HuH-7 (cell line): Measurements from ENCODE around the gene PJA2.

ENCODE experiments used
- DNase-seq: peaks from one replicate; pipeline ENCODE4 v3.0.0; 2011; ENCODE audit warnings: low spot score

The PJA2 gene

GRCh38 chr5:109350537-109351270 is 59.1 kb downstream of the PJA2 start:
- DNase-seq: no peak

DNA sequence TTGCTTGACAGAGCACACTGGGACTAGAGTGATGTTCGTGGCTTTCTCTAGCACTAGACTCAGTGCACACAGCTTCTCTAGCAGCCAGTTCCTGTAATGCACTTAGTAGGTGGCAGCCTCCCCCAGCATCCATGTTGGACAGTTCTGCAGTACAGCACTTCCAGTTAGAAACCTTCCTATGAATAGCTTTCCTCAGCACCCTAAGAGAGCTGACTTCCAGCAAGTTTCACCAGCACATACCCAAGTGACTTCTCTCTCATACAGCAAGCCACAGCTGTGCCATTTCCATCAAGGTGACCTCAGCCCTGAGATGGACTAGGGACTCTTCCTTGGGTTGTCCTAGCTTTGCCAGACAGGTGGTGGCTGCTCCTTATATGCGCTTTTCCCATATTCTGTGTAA is 60.4 kb downstream of the PJA2 start:
- no peak for DNase-seq

DNA sequence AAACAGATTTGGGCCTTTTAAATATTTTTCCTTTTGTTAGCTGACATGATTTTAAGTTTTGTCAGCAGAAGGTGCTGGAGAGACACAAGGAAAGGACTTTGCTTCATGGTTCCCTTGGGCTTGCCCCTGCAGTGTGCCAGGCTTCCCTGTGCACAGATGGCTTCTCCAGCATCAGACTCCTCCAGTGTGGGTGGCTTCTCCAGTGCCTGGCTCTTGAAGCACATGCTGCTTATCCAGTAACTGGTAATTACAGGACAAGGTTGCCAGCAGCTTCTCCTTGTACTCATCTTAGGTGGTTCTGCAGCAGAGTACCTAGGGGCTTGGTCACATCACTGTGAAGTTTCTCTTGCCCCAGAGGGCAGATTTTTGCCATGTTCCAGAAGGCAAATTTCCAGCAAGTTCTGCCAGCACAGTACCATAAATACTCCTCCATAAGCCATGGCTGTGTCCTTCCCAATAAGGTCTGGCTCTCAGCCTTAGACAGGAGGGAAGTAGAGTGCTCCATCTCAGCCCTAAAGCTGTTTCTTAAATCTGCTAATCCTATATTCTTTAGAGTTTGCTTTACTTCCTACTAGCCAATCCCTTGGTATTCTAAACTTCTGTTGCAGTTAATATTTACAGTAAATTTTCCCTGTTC is 62.4 kb downstream of the PJA2 start:
- no peak for DNase-seq

- no peak for DNase-seq
Measured at GRCh38 chr5:109345699-109346098, 64.1 kb downstream of the PJA2 start.

- no peak for DNase-seq
Measured at GRCh38 chr5:109340351-109340750, 69.4 kb downstream of the PJA2 start.

GRCh38 chr5:109335114-109335513 is 74.7 kb downstream of the PJA2 start:
- no peak for DNase-seq

- DNase-seq: no peak
Measured at GRCh38 chr5:109334056-109334455, 75.7 kb downstream of the PJA2 start.

DNA sequence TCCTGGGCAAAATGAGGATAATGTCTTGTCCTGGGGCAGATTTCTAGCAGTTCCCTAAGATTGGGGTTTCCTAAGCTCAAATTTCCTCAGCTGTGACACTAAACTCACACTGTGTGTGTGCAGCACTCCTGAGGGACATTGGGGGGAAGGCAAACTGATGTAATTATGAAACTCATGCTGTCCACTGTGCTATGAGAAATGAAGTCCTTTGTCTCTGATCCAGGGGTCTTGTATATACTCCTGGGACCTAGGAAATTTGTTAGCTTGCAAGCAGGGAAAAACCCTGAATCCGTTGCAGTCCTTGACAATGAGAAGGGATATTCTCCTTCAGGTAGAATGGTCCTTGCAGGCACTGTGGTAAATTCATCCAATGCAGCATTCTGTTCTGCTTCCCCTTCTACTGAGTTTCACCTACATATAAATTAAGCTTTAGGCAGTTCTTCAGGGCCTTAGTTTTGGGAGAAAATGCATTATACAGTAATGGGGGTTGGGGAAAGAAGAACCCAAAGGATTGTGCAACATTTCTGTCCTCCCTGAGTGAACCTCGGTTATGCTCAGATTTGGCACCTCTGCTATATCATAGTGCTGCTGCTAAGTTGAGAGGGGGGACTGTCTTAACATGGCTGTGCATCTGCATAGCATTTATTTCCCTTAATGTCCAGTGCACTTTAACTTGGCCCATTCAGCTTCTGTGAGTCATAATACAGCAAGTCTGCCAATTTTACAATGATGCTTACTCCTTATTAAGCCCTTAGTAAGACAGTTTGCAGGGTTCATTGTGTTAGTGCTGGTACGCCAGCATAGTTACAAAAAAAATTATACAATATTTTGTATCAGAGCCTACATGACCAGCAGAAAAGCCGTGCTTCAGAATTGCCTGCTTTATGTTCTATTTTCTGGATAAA is 80.2 kb downstream of the PJA2 start:
- no peak for DNase-seq

DNA sequence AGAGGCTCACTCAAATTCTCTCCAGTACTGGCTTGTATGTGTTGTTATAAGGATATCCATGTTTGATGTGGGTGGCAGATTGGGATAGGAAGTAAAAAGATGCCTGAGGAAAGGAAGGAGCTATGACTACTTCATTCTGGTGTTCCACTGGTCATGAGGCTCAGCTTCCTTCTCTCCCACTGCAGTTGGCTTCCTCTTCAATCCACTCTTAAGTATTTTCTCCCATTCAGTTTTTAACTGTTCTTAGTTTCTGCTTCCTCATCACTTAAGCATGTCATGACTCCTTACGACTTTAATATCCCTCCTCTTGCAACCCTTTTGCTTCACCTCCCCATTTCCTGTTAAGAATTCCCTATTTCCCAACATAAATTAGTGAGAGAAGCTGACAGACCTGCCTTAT is 81.1 kb downstream of the PJA2 start:
- DNase-seq: no peak

- no peak for DNase-seq
Measured at GRCh38 chr5:109327570-109327969, 82.2 kb downstream of the PJA2 start.

GRCh38 chr5:109326919-109327318 is 82.9 kb downstream of the PJA2 start:
- no peak for DNase-seq

- no peak for DNase-seq
Measured at GRCh38 chr5:109325456-109325855, 84.3 kb downstream of the PJA2 start.

GRCh38 chr5:109324931-109325330 is 84.8 kb downstream of the PJA2 start:
- no peak for DNase-seq

- DNase-seq: no peak
Measured at GRCh38 chr5:109324351-109324750, 85.4 kb downstream of the PJA2 start.

GRCh38 chr5:109322694-109323093 is 87.1 kb downstream of the PJA2 start:
- DNase-seq: no peak

- no peak for DNase-seq
Measured at GRCh38 chr5:109319351-109319750, 90.4 kb downstream of the PJA2 start.

- no peak for DNase-seq
Measured at GRCh38 chr5:109318455-109319108, 91.2 kb downstream of the PJA2 start.

GRCh38 chr5:109316634-109317033 is 93.1 kb downstream of the PJA2 start:
- DNase-seq: no peak

DNA sequence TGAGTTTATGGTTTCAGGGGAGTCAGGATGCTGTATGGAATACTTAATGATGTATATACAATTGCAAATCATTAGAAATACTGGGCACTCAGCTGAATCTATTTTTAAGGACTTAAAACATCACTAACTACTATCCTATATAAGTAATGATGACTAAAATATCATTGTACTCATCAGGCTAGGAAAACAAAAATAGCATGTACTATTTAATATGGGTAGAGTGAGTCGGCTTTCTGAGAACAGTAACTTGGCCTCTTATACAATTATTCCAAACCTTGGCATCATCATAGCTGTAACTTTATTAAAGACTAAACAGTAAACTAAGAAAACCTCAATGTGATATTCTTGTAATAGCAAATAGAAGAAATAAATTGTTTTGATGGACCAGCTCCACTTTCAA is 94.5 kb downstream of the PJA2 start:
- DNase-seq: no peak

DNA sequence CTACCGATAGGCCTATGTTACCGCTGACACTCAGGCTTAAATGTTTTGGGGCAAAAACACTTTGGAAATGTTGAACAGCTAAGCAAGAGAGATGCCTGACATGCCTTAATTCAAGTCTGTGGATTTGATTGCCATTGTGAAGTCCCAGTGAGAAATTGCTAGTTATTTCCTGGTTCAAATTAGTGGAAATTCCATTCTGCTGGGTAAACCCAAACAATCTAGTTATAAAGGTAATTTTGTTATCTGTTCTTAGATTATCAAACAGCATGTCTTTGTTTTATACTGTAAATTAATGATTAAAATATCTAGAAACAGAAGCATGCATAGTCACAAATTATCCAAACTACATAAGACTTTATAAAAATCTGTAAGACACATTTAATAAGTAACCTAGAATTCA is 96.6 kb downstream of the PJA2 start:
- no peak for DNase-seq

GRCh38 chr5:109312695-109313094 is 97.1 kb downstream of the PJA2 start:
- no peak for DNase-seq

DNA sequence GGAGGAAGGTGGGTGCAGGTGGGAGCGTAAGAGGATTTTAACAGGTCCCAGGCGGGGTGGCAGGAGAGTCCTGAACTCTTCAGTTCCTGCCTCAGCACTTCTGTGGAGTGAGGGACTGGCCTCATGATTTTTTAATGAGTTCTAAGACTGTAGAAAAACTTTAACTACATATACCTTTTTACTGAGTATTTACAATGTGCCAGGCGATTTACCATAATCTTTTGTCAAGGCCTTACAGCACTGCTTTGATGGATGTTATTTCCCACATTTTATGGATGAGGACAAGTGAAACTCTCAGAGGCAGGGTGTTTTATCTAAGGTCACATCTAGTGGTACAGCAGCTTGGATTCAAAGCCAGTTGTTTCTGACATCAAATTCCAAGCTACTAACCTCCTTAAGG is 99.5 kb downstream of the PJA2 start:
- DNase-seq: no peak
